ENCODE data around the gene ZYG11B.

The ZYG11B gene

GRCh38 chr1:52850951-52851350, 124.7 kb downstream of the ZYG11B start:
- no peak for DNase-seq
- peaks cover 15% of the 10 kb centered on the region for H3K27me3 Mint-ChIP-seq (ENCODE audit: low read depth, poor library complexity)
- no peaks in the 10 kb centered on the region for H3K9me3 Mint-ChIP-seq
- H3K4me3 Mint-ChIP-seq = no peak overlapping the region
- TF ChIP-seq, protein P1, sequence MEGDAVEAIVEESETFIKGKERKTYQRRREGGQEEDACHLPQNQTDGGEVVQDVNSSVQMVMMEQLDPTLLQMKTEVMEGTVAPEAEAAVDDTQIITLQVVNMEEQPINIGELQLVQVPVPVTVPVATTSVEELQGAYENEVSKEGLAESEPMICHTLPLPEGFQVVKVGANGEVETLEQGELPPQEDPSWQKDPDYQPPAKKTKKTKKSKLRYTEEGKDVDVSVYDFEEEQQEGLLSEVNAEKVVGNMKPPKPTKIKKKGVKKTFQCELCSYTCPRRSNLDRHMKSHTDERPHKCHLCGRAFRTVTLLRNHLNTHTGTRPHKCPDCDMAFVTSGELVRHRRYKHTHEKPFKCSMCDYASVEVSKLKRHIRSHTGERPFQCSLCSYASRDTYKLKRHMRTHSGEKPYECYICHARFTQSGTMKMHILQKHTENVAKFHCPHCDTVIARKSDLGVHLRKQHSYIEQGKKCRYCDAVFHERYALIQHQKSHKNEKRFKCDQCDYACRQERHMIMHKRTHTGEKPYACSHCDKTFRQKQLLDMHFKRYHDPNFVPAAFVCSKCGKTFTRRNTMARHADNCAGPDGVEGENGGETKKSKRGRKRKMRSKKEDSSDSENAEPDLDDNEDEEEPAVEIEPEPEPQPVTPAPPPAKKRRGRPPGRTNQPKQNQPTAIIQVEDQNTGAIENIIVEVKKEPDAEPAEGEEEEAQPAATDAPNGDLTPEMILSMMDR (IDR thresholded peaks at IDR 0.05) = no peak
- H3K27ac Mint-ChIP-seq = no peak overlapping the region
- H3K36me3 Mint-ChIP-seq (ENCODE audit: low read depth) = no peaks in the 10 kb centered on the region
- no peaks in the 10 kb centered on the region for H3K4me1 Mint-ChIP-seq

GRCh38 chr1:52852854-52853253, 126.6 kb downstream of the ZYG11B start:
- Mint-ChIP-seq H3K27ac (no peak overlapping the region), H3K9me3 (no peaks in the 10 kb centered on the region), H3K36me3 (ENCODE audit: low read depth) (no peaks in the 10 kb centered on the region), H3K4me1 (no peaks in the 10 kb centered on the region), H3K4me3 (no peak overlapping the region), H3K27me3 (ENCODE audit: low read depth, poor library complexity) (peaks cover 9% of the 10 kb centered on the region)
- no peak for DNase-seq
- TF ChIP-seq, protein P1 (IDR thresholded peaks at IDR 0.05) = no peak

- TF ChIP-seq, protein P1 (IDR thresholded peaks at IDR 0.05) = no peak
- Mint-ChIP-seq H3K36me3 (ENCODE audit: low read depth) (no peaks in the 10 kb centered on the region), H3K4me3 (no peak overlapping the region), H3K27ac (no peak overlapping the region), H3K9me3 (no peaks in the 10 kb centered on the region), H3K27me3 (ENCODE audit: low read depth, poor library complexity) (peaks cover 9% of the 10 kb centered on the region), H3K4me1 (peaks cover 3% of the 10 kb centered on the region)
- no peak for DNase-seq
Measured at GRCh38 chr1:52855584-52855983, 129.3 kb downstream of the ZYG11B start.

DNA sequence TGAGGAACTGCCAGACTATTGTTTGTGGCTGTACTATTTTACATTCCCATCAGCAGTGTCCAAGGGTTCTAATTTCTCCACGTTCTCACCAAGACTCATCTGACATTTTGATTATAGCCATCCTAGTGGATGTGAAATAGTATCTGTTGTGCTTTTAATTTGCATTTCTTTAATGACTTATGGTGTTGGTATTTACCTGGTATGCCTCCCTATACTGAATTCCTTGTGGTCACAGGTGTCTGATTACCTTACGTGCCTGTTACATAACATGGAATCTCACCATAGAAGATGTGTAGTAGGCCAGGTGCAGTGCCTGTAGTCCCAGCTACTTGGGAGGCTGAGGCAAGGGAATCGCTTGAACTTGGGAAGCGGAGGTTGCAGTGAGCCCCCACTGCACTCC, 129.8 kb downstream of the ZYG11B start:
- H3K27ac Mint-ChIP-seq = no peak overlapping the region
- no peak for DNase-seq
- no peaks in the 10 kb centered on the region for H3K36me3 Mint-ChIP-seq (ENCODE audit: low read depth)
- no peak overlapping the region for H3K4me3 Mint-ChIP-seq
- H3K9me3 Mint-ChIP-seq = no peaks in the 10 kb centered on the region
- TF ChIP-seq, protein P1 (IDR thresholded peaks at IDR 0.05) = no peak
- peaks cover 9% of the 10 kb centered on the region for H3K27me3 Mint-ChIP-seq (ENCODE audit: low read depth, poor library complexity)
- peaks cover 6% of the 10 kb centered on the region for H3K4me1 Mint-ChIP-seq

- peaks cover 6% of the 10 kb centered on the region for H3K4me1 Mint-ChIP-seq
- no peaks in the 10 kb centered on the region for H3K9me3 Mint-ChIP-seq
- no peak for DNase-seq
- peaks cover 9% of the 10 kb centered on the region for H3K27me3 Mint-ChIP-seq (ENCODE audit: low read depth, poor library complexity)
- no peak overlapping the region for H3K4me3 Mint-ChIP-seq
- H3K36me3 Mint-ChIP-seq (ENCODE audit: low read depth) = no peaks in the 10 kb centered on the region
- H3K27ac Mint-ChIP-seq = no peak overlapping the region
- TF ChIP-seq, protein P1 (IDR thresholded peaks at IDR 0.05) = no peak
Measured at GRCh38 chr1:52857443-52857842, 131.2 kb downstream of the ZYG11B start.

DNA sequence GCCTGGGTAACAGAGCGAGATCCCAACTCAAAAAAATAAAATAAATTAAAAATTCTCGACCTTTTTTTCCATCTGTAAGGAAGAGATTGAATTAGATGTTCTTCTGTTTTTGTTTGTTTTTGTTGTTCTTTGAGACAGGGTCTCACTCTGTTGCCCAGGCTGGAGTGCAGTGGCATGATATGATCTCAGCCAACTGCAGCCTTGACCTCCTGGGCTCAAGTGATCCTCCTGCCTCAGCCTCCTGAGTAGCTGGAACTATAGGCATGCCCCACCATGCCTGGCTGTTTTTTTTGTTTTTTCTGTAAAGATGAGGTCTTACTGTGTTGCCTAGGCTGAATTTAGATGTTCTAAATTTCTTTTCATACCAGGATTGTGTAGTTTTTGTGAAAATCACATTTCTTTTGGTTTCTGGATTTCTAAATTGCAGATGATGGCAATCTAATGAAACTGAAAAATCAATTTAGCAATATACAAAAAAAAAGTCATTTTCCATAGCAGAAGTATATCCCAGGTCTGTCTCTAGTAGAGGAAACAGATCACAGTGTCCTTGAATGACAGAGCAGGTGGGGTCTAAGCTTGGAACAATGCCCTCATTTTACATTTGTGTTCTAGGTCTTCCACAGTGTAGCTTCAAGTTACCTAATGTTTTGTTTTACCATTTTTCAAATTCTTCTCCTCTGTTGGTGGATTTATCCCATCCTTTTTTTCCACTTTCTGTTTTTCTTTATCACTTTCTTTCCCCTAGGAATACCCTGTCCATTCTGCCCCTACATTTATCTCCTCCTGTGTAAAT, 136.6 kb downstream of the ZYG11B start:
- Mint-ChIP-seq H3K27ac (no peak overlapping the region), H3K27me3 (ENCODE audit: low read depth, poor library complexity) (peaks cover 2% of the 10 kb centered on the region), H3K4me3 (no peak overlapping the region), H3K36me3 (ENCODE audit: low read depth) (no peaks in the 10 kb centered on the region), H3K4me1 (peaks cover 12% of the 10 kb centered on the region), H3K9me3 (no peaks in the 10 kb centered on the region)
- DNase-seq = no peak
- TF ChIP-seq, protein P1 (IDR thresholded peaks at IDR 0.05) = no peak
